CD1c-positive myeloid dendritic cell (primary cell): ENCODE results near the gene RSRC1.
A peak's percentile ranks its signal among the peaks of the same experiment; 100 is the strongest.
"Not testable (repeated sequence)": the region's sequence is repeated elsewhere in the genome, so short reads cannot be mapped to it uniquely, and the experiment has no call there.

Source experiments
- DNase-seq: peaks from one replicate; pipeline ENCODE4 v3.0.0-alpha.2; 2016; ENCODE audit errors: extremely low spot score

Gene RSRC1

GRCh38 chr3:158101335-158102241, 8.3 kb upstream of the RSRC1 start:
- DNase-seq = no peak

GRCh38 chr3:158102242-158103080, 7.4 kb upstream of the RSRC1 start:
- DNase-seq = no peak

DNA sequence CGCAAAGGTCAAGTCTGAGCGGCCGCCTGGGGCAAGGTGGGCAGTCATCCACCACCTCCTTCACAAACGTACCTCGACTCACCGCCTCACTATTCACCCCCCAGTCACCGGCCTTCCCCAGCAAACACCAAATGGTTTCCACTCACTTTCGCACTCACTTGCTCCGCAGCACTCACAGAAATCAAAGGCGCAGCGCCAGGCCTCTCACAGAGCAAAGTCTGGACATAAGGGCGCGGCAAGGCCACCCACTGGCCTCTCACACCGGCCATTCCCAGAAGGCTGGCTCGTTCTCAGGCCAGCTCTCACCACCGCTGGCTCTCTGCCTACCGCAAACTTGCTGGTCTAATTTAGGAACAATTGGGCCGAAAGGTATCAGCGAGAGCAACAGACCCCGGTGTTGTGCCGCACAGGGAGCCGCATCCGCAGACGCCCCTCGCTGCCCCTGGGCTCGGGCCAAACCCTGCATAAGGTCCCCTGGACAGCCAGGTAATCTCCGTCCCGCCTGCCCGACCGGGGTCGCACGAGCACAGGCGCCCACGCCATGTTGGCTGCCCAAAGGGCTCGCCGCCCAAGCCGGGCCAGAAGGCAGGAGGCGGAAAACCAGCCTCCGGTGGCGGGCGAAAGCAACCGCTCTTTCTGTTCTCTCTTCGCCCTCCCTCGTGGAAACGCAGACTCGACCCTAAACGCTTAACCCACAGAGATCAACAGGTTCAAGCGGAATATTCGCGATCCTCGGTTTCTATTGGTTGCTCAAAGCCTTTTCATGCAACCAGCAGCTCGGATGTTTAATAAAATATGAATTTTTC, 6.6 kb upstream of the RSRC1 start:
- DNase-seq = no peak

GRCh38 chr3:158103887-158104327, 6.0 kb upstream of the RSRC1 start:
- no peak for DNase-seq

GRCh38 chr3:158104431-158104921, 5.4 kb upstream of the RSRC1 start:
- DNase-seq = no peak

DNA sequence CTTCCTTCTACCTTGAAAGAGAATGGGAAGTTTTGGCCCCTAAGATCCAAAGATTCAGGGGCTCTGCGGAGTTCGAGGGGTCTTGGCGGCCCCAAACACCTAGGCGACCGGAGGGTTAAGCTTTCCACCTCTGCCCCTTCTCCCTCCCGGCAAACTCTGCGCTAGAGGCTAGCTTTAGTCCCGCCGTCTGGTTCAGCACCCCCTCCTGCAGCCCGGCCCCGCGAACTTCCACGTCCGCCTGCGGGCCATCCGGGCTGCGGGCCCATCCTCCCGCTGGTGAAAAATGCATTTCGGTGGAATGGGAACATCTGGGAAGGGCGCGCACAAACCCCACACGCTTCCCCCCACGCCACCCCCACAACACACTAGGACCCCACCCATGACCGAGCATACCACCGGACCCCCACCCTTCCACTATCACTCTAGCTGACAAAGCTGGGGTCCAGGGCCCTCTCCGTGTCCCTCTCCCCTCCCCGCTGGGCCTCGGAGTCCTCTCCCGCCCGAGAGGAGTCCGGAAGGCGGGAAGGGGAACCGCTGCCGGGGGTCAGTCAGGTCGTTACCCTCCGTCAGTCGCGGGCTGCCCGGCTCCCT, 4.7 kb upstream of the RSRC1 start:
- peak; percentile 42 for DNase-seq

DNA sequence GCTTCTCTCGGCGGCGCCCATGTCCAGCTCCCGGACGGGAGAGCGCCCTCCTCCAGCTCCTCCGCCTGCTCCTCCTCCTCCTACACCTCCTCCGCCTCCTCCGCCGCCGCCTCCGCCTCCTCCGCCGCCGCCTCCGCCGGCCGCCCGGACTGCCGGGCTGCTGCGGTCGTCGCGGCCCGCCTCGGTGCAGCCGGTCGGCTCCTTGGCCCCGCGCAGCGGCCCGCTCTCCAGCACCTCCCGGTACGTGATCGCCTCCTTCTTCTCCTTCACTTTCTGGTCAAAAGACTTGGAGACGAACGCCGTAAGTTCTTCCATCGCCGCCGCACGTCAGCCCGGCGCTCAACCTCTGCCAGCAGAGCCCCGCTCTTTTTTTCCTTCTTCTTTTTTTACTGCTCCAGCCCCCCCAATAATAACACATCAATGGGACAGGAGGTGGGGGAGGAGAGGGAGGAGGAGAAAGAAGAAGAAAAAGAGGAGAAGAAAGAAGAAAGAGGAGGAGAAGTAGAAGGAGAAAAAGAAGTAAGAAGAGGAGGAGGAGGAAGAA, 4.1 kb upstream of the RSRC1 start:
- DNase-seq = peak; percentile 44

GRCh38 chr3:158106766-158107471, 3.0 kb upstream of the RSRC1 start:
- no peak for DNase-seq

- peak; percentile 27 for DNase-seq
These were observed 2.1 kb upstream of the RSRC1 start for GRCh38 chr3:158107605-158108444.

GRCh38 chr3:158108445-158108985, 1.4 kb upstream of the RSRC1 start:
- no peak for DNase-seq

DNA sequence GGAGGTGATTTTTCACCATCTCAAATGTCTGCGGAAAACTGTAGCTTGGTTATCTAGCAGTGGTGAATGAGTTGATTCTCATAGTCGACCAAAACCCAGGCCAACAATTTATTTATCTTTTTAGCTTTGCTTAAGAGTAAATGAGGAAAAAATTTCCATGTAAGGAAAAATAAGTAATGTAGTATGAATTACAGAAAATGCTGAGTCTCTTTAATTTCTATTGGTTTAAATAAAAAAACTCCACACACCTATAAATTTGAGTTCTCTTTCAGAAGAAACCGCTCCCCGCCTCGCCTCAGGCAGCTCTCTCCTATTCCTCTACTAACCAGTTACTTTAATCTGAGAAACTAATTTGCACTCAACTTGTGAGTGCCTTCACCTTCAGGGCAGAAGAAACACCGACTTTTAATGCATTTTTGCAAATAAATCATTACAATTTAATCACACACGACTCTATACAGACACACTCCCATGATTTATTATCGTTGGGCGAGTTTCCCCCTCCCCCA, 540 bp upstream of the RSRC1 start:
- no peak for DNase-seq

- no peak for DNase-seq
These were observed 749 bp downstream of the RSRC1 start for GRCh38 chr3:158110658-158111018.

- no peak for DNase-seq
These were observed 2.0 kb downstream of the RSRC1 start for GRCh38 chr3:158111861-158112260.

- not testable (repeated sequence) for DNase-seq
These were observed 3.7 kb downstream of the RSRC1 start for GRCh38 chr3:158113595-158113994.

GRCh38 chr3:158120330-158120729, 10.4 kb downstream of the RSRC1 start:
- no peak for DNase-seq

- no peak for DNase-seq
These were observed 11.4 kb downstream of the RSRC1 start for GRCh38 chr3:158121295-158121694.

DNA sequence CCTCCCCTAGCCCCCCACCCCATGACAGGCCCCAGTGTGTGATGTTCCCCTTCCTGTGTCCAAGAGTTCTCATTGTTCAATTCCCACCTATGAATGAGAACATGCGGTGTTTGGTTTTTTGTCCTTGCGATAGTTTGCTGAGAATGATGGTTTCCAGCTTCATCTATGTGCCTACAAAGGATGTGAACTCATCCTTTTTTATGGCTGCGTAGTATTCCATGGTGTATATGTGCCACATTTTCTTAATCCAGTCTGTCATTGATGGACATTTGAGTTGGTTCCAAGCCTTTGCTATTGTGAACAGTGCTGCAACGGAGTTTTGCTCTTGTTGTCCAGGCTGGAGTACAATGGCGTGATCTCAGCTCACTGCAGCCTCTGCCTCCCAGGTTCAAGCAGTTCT, 12.8 kb downstream of the RSRC1 start:
- not testable (repeated sequence) for DNase-seq

- DNase-seq = no peak
These were observed 17.6 kb downstream of the RSRC1 start for GRCh38 chr3:158127250-158128219.
